Activated T-cell treated with anti-CD3 and anti-CD28 coated beads, Interleukin-2, amount 50 U/mL, for 48 hours (primary cell): ENCODE results near the gene CAPZB.

Experiments used
- DNase-seq, 2 experiments: peaks; one replicate each; pipeline ENCODE4 v3.0.0-alpha.2; 2020

The CAPZB gene

GRCh38 chr1:19467199-19468187, 17.8 kb downstream of the CAPZB start:
- DNase-seq, result no peak

DNA sequence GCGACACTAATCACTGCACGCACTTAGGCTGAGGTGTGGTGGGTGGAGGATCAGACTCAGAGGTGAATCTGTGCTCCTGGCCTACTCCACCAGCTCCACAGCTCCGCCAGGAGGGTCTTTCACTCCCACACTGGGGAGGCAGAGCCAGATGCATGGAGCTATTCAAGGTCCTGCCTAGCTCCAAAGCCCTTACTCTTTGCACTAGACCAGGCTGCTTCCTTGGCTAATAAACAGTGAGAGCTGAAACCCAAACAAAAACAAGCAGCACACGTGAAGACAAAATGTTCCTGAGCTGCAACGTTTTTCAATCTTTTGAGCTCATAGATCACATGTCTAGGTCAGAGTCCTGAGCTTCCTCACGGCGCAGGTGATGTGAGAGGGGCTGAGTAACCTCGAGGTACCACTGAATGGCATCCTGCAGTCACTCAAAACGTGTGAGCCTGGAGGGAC, 19.2 kb downstream of the CAPZB start:
- DNase-seq, result no peak

DNA sequence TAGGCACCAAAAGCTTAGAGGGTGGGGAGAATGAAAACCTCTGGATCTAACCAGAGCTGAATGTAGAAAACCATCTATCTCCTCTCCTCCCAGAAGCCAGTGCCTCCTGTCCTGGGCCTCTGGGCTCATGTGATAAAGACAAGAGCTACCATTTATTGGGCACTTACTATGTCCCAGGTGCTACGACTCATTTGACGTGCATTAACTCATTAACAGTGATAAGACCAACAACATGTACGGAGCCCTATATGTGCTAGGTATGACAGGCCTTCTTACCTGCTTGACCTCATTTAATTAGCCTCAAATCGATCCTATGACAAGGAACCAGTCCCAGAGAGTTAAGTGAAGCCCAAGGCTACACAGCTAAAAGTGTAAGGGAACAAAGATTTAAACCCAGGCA, 19.7 kb downstream of the CAPZB start:
- no peak for DNase-seq

GRCh38 chr1:19465123-19465522, 20.2 kb downstream of the CAPZB start:
- no peak for DNase-seq

- no peak for DNase-seq
These were observed 20.6 kb downstream of the CAPZB start for GRCh38 chr1:19464696-19465095.

DNA sequence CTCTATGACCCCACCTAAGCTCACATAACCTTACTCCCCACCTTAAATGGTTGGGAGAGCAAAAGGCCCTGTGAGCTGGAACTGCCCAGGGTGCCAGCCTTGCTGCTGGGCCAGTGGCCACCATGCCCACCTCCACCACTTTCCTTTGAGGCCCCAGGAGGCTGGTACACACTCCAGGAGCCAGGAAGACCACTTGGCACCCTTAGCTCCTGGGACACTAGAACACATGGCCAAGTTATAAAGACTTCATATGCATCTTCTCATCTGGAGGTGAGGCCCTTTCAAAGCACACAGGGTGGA, 21.9 kb downstream of the CAPZB start:
- no peak for DNase-seq

- DNase-seq, result no peak
These were observed 22.4 kb downstream of the CAPZB start for GRCh38 chr1:19462781-19463503.

GRCh38 chr1:19461220-19461554, 24.2 kb downstream of the CAPZB start:
- no peak for DNase-seq

DNA sequence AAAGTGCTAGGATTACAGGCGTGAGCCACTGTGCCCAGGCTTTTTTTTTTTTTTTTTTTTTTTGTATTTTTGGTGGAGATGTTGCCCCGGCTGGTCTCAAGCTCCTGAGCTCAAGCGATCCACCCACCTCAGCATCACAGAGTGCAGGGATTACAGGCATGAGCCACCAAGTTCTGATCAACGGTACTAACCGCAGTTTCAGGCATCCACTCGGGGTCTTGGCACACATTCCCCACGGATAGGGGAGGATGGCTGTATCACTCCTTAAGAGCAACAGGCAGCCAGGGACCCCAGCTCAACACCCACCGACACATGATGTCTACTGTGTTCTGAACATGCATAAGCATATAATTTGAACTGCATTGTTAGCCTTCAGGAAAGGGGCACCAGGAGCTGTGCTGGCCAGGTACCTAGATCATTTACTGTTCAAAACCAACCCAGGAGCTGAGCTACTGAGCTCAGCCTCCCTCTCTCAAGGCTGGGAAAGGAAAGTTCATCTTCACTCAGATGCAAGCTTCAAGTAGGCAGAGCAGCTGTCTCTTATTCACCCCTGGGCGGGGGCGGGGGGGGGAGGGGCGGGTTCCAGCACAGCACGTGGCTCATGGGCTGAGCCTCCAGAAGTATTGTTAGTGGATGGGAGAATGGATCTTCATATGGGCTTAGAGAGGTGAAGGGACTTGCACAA, 24.7 kb downstream of the CAPZB start:
- peak in 1 of 2 experiments; percentile 52 for DNase-seq

DNA sequence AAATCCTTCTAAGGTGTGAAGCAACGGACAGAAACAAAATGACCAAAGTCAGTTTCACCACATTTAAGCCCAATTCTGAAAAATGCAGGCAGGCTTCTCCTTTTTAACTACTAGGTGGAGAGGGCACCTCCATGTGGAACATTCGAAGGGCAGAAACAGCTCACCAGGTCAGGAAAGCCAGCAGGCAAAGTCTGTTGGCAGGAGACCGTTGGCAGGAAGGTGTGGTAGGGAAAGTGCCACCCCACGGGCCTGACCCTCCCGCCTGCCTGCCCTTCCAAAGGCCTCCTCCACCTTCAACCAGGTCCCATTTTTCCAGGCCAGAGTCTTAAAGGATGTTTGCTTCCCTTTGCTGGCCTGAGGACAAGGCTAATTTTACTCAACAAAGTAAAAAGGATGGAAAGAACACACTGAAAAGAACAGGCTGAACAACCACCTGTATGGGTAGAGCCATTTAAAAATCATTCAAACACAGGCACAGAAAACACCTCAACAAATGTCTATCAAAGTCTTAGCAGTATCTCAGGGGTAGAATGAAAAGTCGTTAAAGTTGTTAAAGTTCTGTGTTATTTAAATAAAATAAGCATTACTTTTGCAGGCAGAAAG, 26.4 kb downstream of the CAPZB start:
- no peak for DNase-seq

DNA sequence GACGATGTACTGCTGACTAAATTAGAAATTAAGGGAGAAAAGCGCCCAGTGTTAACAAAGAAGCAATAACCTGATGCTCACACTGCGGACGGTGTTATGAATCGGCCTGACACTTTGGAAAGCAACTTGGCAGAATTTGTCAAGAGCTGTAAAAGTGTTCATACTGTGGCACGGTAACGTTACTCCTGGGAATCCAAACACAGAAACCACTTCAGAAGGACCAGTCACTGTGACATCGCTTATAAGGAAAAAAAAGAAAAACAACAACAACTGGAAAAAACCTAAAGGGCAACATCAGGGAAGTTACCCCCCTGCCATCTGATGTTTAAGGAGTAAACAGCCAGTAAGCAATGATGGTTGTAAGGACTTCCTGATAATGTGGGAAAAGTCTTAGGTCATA, 27.7 kb downstream of the CAPZB start:
- DNase-seq, result no peak

GRCh38 chr1:19456968-19457441, 28.3 kb downstream of the CAPZB start:
- DNase-seq, result no peak

DNA sequence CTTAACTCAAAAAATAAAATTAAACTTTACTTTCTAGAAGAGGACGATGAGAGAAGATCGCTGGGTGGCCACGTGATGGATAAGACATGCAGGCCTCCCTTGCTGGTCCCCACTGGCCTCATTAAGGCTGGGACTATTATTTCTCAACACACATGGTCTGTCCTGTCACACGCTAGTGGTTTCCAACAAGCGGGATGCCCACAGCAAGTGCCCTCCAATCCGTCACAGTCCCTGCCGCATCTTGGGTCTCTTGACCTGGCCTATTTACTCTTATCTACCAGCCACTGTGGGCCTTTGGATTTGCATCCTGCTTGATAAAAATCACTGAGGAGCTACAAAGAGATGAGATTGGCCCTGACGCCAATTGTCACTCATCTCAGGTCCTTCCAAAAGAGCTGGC, 30.0 kb downstream of the CAPZB start:
- no peak for DNase-seq

GRCh38 chr1:19454265-19455146, 30.8 kb downstream of the CAPZB start:
- DNase-seq, result no peak

DNA sequence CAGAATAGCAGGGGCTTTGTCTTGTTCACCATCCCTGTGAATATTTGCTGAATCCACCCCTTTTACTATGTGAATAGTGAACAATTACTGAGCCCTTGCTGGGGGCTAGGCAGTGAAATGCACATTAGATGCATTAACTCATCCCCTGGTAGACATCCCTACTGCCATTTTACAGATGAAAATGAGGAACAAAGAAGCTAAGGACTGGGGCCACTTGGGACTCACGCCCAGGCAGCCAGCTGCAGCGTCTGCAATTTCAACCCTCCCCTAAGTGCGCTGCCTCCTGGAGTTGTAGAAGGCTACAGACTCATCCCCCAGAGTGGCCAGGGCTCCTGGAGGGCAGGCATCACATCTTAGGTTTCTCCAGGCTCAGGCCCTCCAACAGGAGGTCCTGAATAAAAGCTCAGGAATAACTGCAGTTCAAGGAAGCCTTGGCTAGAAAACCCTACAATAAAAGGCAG, 31.6 kb downstream of the CAPZB start:
- DNase-seq, result no peak

DNA sequence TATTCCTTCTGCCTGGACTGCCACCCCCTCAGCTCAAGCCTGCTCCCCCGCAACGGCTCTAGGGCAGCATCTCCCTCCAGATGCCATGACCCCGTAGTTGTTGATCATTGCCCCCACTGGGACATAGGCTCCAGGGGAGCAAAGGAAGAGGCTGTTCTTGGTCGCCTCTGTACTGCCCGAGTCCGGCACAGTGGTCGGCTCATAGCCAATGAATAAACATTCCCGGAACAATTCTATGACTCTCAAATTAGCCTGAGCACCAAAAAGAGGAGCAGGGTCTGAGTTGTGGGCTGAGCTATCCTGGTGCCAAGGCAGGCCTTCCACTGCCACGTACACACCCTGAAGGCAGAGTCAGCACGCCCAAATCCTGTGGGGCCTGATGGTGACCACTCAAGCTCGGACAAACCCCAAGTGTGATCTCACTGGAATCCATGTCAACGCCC, 33.1 kb downstream of the CAPZB start:
- DNase-seq, result no peak

DNA sequence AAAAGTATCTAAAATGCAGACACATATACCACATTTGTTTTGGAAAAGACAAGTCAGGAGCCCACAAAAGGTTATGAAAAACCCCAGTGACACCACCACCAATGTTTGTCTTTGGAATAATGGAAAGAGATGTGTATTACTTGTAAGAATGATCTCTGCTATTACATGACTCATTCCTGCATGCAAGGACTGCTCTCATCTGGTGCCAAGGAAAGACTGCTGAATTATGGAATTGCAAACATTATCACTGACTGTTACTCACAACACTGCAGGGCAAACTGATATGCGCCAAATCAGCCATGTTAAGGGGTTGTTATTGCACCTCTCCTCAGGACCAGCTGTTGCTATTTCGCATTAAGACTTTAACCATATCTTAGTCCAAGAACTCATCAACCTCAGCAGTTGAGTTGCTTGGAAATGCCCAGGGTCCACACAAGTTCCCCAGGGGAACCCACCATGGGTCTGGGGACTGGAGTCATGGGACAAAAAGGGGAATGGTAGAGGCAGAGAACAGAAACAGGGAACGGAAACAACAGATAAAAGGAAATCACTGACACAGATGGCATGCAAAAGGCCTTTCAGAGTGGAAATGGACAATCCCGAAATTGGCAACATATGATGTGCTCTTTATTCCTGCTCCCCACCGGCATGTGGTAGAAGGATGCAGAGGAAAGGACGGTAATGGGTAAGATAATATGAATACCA, 34.4 kb downstream of the CAPZB start:
- no peak for DNase-seq

DNA sequence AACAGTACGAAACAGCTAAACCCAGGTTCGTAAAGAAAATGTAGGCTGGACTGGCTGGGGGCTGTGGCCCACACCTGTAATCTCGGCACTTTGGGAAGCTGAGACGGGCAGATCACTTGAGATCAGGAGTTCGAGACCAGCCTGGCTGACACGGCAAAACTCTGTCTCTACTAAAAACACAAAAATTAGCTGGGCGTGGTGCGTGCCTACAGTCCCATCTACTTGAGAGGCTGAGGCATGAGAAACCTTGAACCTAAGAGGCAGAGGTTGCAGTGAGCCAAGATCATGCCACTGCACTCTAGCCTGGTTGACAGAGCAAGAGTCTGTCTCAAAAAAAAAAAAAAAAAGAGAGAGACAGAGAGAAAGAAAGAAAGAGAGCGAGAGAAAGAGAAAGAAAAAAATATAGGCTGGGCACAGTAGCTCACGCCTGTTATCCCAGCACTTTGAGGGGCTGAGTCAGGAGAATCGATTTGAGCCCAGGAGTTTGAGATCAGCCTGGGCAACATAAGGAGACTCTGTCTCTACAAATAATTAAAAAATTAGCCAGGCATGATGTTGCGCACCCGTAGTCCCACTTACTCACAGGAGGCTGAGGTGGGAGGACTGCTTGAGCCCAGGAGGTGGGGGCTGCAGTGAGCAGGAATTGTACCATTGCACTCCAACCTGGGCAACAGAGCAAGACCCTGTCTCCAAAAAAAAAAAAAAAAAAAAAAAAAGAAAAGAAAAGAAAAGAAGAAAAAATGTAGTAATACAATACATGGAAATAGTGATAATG, 35.7 kb downstream of the CAPZB start:
- no peak for DNase-seq

- peak in 1 of 2 experiments; percentile 60 for DNase-seq
These were observed 36.6 kb downstream of the CAPZB start for GRCh38 chr1:19448491-19449439.
